Thyroid gland (tissue), 4 donors: ENCODE results near the gene DENND5A.

Experiments used
- POLR2A ChIP-seq, 2 donors: fragments of 450-650 bp; IDR thresholded peaks; one replicate each; pipeline ENCODE4 v1.6.1; 2017; ENCODE audit warnings: antibody characterized with exemption in 2 of 2, mild to moderate bottlenecking in 2 of 2, moderate library complexity in 1 of 2
- TF ChIP-seq, protein P1 (sequence below), 6 experiments: fragments of 200-600 bp in 3 of 6; fragments of 450-650 bp in 3 of 6; sonication (generic) in 3 of 6; IDR thresholded peaks; one replicate each; pipeline ENCODE4 v1.5.1; 2016 to 2019; ENCODE audit warnings: antibody characterized with exemption in 6 of 6, mild to moderate bottlenecking in 2 of 6, inconsistent platforms in 1 of 6, moderate library complexity in 1 of 6

DNA sequence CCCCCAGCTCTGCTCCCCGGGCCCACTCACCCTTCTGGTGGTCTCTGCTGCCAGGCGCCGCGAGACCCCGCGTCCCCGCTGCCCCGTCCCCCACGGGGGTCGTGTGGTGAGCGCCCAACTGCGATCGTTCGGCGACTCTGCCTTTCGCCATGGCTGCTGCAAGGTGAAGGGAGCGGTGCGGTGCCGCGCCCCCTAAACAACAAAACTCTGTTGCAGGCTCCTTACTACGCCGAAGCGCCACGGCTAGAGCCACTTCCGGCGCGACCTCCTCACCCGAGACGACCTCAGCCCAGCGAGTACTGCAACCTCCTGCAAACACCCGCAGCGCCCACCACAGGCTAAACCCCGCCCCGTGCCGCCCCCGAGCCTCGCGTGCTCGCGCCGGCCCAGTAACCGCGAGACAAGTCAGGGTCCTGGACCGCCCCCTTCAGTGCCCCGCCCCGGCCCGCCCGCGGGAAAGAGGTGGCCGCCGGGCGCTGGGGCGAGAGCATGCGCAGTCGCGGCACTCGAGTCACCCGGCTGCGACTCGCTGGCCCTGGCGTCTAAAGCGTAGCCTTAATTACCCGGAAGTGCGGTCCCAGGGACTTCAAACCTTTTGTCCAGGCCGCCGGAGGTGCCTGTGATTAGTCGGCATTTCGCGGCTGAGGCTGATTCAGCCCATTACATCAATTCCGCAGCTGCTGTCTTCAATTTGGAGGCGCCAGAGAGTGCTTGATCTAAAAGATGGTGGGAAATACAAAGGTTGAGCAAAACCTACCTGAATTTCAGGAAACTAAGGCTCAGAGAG is 49.3 kb upstream of the DENND5A start, which contains the start of gene TMEM41B:
- TF ChIP-seq, protein P1, sequence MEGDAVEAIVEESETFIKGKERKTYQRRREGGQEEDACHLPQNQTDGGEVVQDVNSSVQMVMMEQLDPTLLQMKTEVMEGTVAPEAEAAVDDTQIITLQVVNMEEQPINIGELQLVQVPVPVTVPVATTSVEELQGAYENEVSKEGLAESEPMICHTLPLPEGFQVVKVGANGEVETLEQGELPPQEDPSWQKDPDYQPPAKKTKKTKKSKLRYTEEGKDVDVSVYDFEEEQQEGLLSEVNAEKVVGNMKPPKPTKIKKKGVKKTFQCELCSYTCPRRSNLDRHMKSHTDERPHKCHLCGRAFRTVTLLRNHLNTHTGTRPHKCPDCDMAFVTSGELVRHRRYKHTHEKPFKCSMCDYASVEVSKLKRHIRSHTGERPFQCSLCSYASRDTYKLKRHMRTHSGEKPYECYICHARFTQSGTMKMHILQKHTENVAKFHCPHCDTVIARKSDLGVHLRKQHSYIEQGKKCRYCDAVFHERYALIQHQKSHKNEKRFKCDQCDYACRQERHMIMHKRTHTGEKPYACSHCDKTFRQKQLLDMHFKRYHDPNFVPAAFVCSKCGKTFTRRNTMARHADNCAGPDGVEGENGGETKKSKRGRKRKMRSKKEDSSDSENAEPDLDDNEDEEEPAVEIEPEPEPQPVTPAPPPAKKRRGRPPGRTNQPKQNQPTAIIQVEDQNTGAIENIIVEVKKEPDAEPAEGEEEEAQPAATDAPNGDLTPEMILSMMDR (IDR thresholded peaks at IDR 0.05) = no peak
- peak; percentile 63 to 94 for TF ChIP-seq POLR2A (IDR thresholded peaks at IDR 0.05)
